ENCODE measurements around the gene DIP2B. TPM values are rescaled to one million over a fixed set of nuclear protein-coding genes. Genes with fewer than 3 reads are reported as not detected.

Gene DIP2B
- total RNA-seq, 1 donor from 2014 or later = 32.3 TPM

DNA sequence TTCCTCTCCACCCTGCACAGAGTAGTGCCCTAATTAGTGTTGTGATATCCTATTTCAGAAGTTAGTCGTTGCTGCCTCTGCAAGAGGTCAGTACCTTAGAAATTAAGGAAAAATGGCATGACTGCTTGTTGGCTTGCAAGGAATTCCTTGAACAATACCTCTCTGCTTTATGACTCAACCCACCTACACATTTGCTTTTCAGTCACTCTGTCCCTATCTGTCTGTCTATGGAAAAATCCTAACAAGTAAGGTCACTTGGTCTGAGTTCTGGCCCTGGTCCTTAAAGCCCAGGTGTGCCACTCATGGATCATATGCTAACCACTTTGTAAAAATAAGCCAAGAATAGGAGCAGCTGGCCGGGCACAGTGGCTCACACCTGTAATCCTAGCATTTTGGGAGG is 142.7 kb downstream of the DIP2B start:
- no peaks in the 10 kb centered on the region for H3K9me3 Mint-ChIP-seq
- DNase-seq (no peak), ATAC-seq (ENCODE audit: low read depth) (no peak)
- H3K4me3 Mint-ChIP-seq = no peak overlapping the region
- H3K27me3 Mint-ChIP-seq = no peaks in the 10 kb centered on the region
- intact Hi-C loops (cut with micrococcal nuclease) = no loop called here
- H3K36me3 Mint-ChIP-seq (ENCODE audit: low read depth) = peaks cover 43% of the 10 kb centered on the region
- ChIA-PET POLR2A (no interaction called here), CTCF (interaction anchor here (1.8 kb wide), 1 partner anchor 9 kb away, joined by 5 read pairs; no protein-coding TSS in a partner anchor)
- H3K27ac Mint-ChIP-seq = no peak overlapping the region
- no peaks in the 10 kb centered on the region for H3K4me1 Mint-ChIP-seq
- no peak for TF ChIP-seq CTCF (IDR thresholded peaks at IDR 0.05)

- POLR2A ChIA-PET = no interaction called here
Measured at GRCh38 chr12:50650285-50650684, 145.5 kb downstream of the DIP2B start.

GRCh38 chr12:50655374-50655921 is 150.7 kb downstream of the DIP2B start:
- Mint-ChIP-seq H3K27me3 (no peaks in the 10 kb centered on the region), H3K36me3 (ENCODE audit: low read depth) (peaks cover 25% of the 10 kb centered on the region), H3K27ac (no peak overlapping the region), H3K9me3 (no peaks in the 10 kb centered on the region), H3K4me3 (no peak overlapping the region), H3K4me1 (peaks cover 3% of the 10 kb centered on the region)
- DNase-seq (no peak), ATAC-seq (ENCODE audit: low read depth) (no peak)
- CTCF ChIA-PET = no interaction called here
- POLR2A ChIA-PET = no interaction called here
- no peak for TF ChIP-seq CTCF (IDR thresholded peaks at IDR 0.05)
- intact Hi-C loops (cut with micrococcal nuclease) = no loop called here

More at GRCh38 chr12:50650285-50650684, 145.5 kb downstream of the DIP2B start:
- H3K9me3 Mint-ChIP-seq = no peaks in the 10 kb centered on the region
- H3K4me1 Mint-ChIP-seq = peaks cover 3% of the 10 kb centered on the region
- H3K27ac Mint-ChIP-seq = no peak overlapping the region
- DNase-seq = no peak
- intact Hi-C loops (cut with micrococcal nuclease) = no loop called here
- no peak for TF ChIP-seq CTCF (IDR thresholded peaks at IDR 0.05)
- no peak overlapping the region for H3K4me3 Mint-ChIP-seq
- CTCF ChIA-PET = no interaction called here
- H3K36me3 Mint-ChIP-seq (ENCODE audit: low read depth) = peaks cover 24% of the 10 kb centered on the region
- no peaks in the 10 kb centered on the region for H3K27me3 Mint-ChIP-seq
- no peak for ATAC-seq (ENCODE audit: low read depth)

DNA sequence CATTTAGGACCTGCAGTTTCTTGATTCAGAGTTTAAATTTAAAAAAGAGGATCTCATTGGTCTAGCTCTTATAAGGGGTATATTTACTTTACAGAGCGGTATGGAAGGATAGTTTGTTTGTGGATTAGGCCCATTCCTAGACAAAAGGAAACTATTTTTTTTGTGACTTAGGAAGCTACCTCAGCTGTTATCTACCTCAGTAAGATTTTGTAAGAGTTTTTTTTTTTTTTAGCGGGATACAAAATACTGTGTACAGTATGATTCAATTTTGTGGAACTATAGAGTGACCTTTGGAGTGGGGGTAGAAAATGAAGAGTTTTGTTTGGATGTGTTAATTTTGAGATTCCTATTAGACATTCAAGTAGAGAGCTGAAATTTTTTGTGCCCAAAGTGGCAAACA is 154.5 kb downstream of the DIP2B start:
- H3K27ac Mint-ChIP-seq = no peak overlapping the region
- CTCF ChIA-PET = no interaction called here

More for the DNA sequence above, 154.5 kb downstream of the DIP2B start:
- ATAC-seq (ENCODE audit: low read depth) = no peak
- no peak for DNase-seq
- intact Hi-C loops (cut with micrococcal nuclease) = no loop called here
- Mint-ChIP-seq H3K9me3 (no peaks in the 10 kb centered on the region), H3K27me3 (no peaks in the 10 kb centered on the region), H3K4me1 (peaks cover 3% of the 10 kb centered on the region), H3K36me3 (ENCODE audit: low read depth) (peaks cover 40% of the 10 kb centered on the region), H3K4me3 (no peak overlapping the region)
- no peak for TF ChIP-seq CTCF (IDR thresholded peaks at IDR 0.05)
- POLR2A ChIA-PET = no interaction called here

All from activated B cell treated with CpG ODN at 0.5 μM for 24 hours (primary cell).